Activated naive CD4-positive, alpha-beta T cell treated with anti-CD3 and anti-CD28 coated beads, Interleukin-2, amount 50 U/mL, for 24 hours (primary cell): Measurements from ENCODE around the gene RSPH10B.
"Not testable (repeated sequence)": the region's sequence is repeated elsewhere in the genome, so short reads cannot be mapped to it uniquely, and the experiment has no call there.

ENCODE experiments used
- H3K27ac Mint-ChIP-seq: one replicate; pipeline ENCODE4 v1.8.0; 2021; ENCODE audit warnings: mild to moderate bottlenecking, mixed read lengths
- H3K27me3 Mint-ChIP-seq: one replicate; pipeline ENCODE4 v1.8.0; 2021; ENCODE audit warnings: mixed read lengths
- H3K36me3 Mint-ChIP-seq: one replicate; pipeline ENCODE4 v1.8.0; 2021; ENCODE audit warnings: mixed read lengths
- H3K4me1 Mint-ChIP-seq: one replicate; pipeline ENCODE4 v1.8.0; 2021; ENCODE audit warnings: mixed read lengths
- H3K4me3 Mint-ChIP-seq: one replicate; pipeline ENCODE4 v1.8.0; 2021; ENCODE audit warnings: mild to moderate bottlenecking, mixed read lengths
- H3K9me3 Mint-ChIP-seq: one replicate; pipeline ENCODE4 v1.8.0; 2021; ENCODE audit warnings: mixed read lengths

Gene RSPH10B

DNA sequence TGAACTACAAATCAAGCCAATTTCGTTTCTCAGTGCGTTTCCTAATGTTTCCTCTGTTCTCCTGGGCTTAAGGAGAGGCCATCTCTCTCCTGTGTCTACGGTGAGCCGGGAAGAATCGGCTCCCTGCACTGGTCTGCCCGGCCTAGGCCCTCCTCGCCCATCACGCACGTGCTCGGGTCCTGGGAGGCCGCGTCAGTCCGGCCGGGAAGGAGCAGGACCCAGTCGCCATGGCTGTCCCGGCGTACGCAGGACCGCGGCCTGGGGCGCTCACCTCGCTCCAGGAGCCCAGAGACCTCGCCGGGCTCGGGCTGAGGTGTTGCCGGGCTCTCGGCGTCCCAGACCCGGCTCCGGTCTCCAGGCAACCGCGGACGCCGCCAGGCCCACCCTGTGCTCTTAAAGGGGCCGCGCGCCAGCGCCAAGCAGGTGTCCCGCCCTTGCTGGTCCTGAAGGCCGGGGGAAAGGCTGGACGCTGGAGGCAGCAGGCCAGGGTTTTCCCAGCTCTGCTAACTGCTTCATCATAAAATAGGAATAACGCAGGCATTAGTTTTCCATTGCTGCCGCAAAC lies at the start of gene RSPH10B:
RSPH10B (minus strand) TSS at position 343 of the 565 bp plus-strand sequence. CDS start 3,573 bp downstream, outside the sequence.
- not testable (repeated sequence) for H3K36me3 Mint-ChIP-seq, H3K27ac Mint-ChIP-seq, H3K4me3 Mint-ChIP-seq, H3K4me1 Mint-ChIP-seq, H3K9me3 Mint-ChIP-seq, H3K27me3 Mint-ChIP-seq

- H3K9me3 Mint-ChIP-seq: no peaks in the 10 kb centered on the region
- H3K4me3 Mint-ChIP-seq: peak overlapping the region; percentile 23
- H3K36me3 Mint-ChIP-seq: peaks cover 13% of the 10 kb centered on the region
- peak overlapping the region; percentile 46 for H3K27ac Mint-ChIP-seq
- H3K4me1 Mint-ChIP-seq: peaks cover 13% of the 10 kb centered on the region
- no peaks in the 10 kb centered on the region for H3K27me3 Mint-ChIP-seq
Observed at GRCh38 chr7:6016653-6016966, 46.1 kb upstream of the RSPH10B start.

DNA sequence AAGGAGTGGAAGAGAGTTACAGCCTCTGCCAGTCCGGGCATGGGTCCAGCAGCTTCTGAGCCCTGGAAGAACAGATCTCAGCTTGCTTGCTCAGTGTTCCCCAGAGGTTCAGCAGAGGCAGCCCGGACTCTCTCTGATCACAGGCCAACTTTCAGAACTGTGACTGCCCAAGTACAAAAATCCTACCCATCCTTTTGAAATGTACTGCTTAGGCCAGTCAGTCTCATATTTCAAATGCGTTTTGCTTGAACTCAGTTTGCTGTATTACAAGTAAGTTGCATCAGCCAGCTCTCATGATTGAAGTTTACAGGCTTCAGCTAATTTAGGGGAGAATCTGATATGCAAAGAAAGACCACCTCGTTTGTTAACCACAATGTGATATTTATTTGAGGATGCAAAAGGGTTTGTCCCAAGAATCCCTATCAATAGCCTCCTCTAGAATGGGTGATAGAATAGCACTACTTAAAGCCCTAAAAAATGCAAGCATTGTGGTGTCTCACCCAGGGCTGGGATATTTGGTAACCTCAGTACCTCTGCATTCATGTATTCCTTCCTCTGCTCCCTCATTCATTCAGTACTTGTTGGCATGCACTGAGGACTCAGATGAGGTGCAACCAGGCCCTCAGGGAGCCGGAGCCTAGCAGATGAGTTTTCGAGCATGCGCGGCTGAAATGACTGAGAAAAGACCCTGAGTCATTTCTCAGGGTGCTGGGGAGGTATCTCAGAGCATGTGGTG lies 45.6 kb upstream of the RSPH10B start:
- peaks cover 18% of the 10 kb centered on the region for H3K4me1 Mint-ChIP-seq
- H3K9me3 Mint-ChIP-seq: no peaks in the 10 kb centered on the region
- H3K4me3 Mint-ChIP-seq: peak overlapping the region; percentile 23
- H3K36me3 Mint-ChIP-seq: peaks cover 11% of the 10 kb centered on the region
- H3K27me3 Mint-ChIP-seq: no peaks in the 10 kb centered on the region
- peak overlapping the region; percentile 46 for H3K27ac Mint-ChIP-seq

DNA sequence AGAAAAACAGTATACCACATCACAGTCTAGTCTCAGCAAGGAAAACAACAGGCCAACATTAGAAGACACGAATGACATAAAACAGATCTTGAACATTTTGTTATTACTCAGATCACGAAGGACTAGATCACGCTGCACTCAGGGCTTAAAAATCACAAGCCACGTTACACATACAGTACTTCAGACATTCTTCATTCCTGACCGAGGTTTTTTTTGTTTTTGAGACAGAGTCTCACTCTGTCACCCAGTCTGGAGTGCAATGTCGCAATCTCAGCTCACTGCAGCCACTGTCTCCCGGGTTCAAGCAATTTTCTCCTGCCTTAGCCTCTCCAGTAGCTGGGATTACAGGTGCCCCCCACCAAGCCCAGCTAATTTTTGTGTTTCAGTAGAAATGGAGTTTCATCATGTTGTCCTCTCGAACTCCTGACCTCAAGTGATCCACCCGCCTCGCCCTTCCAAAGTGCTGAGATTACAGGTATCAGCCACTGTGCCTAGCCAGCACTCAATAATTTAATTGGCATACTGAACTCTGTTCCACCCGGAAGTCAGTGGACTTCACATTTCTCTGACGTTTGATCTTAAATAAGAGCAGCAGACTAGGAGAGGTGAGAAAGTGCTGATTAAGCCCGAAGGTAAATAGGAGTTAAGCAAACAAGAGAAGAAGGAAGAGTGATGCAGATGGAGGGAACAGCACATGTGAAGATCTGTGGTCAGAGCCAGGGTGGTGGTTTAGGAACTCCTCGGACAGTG lies 42.0 kb upstream of the RSPH10B start:
- H3K27me3 Mint-ChIP-seq: no peaks in the 10 kb centered on the region

DNA sequence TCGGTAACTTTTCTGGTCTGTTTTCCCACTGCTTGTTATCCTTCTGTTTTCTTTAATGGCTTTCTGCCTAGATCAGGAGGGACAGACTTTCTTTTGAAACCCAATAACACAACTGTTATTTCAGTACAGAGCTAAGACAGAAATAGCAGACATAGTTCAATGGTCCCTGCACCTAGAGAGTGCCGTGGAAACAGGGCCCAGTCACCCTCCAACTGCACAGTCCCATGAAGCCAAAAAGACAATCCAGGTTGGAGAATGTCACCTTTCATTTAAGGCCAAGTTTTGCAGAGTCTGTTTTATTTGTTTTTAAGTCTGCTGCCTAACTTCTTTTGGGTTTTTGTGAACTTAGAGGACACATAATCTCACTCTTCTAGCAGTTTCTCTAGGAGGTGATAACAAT lies 41.1 kb upstream of the RSPH10B start:
- Mint-ChIP-seq H3K9me3 (no peaks in the 10 kb centered on the region), H3K4me3 (peak overlapping the region; percentile 93), H3K36me3 (peaks cover 7% of the 10 kb centered on the region), H3K27me3 (no peaks in the 10 kb centered on the region), H3K4me1 (peaks cover 37% of the 10 kb centered on the region), H3K27ac (peak overlapping the region; percentile 59)

More for the DNA sequence above, 42.0 kb upstream of the RSPH10B start:
- Mint-ChIP-seq H3K4me3 (no peak overlapping the region), H3K36me3 (peaks cover 8% of the 10 kb centered on the region), H3K9me3 (no peaks in the 10 kb centered on the region), H3K4me1 (peaks cover 29% of the 10 kb centered on the region), H3K27ac (peak overlapping the region; percentile 52)

DNA sequence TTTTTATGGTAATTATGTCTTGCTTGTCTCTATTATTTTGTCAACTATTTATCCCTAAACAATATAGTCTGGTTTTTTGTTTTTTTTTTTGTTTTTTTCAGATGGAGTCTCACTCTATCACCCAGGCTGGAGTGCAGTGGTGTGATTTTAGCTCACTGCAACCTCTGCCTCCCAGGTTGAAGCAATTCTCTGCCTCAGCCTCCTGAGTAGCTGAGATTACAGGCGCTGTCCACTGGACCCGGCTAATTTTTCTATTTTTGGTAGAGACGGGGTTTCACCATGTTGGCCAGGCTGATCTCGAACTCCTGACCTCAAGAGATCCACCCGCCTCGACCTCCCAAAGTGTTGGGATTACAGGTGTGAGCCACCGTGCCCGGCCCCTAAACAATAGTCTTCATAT lies 39.9 kb upstream of the RSPH10B start:
- not testable (repeated sequence) for H3K36me3 Mint-ChIP-seq, H3K27me3 Mint-ChIP-seq, H3K9me3 Mint-ChIP-seq
- Mint-ChIP-seq H3K4me1 (peaks cover 37% of the 10 kb centered on the region), H3K4me3 (peak overlapping the region; percentile 93), H3K27ac (peak overlapping the region; percentile 26)

- Mint-ChIP-seq H3K27me3 (no peaks in the 10 kb centered on the region), H3K27ac (peak within 1 kb of the TSS; percentile 93), H3K4me3 (peak within 1 kb of the TSS; percentile 93), H3K4me1 (peaks cover 37% of the 10 kb centered on the region), H3K9me3 (no peaks in the 10 kb centered on the region), H3K36me3 (peaks cover 6% of the 10 kb centered on the region)
Observed at GRCh38 chr7:6008668-6009611, 38.5 kb upstream of the RSPH10B start, which contains the start of the genes AIMP2 and PMS2. Gene AIMP2, plus strand, starts transcription at chr7:6009272. Its CDS starts 92 bp downstream, at chr7:6009364. Gene PMS2, minus strand, starts transcription at chr7:6009049. Its CDS starts 30 bp downstream, at chr7:6009019.

DNA sequence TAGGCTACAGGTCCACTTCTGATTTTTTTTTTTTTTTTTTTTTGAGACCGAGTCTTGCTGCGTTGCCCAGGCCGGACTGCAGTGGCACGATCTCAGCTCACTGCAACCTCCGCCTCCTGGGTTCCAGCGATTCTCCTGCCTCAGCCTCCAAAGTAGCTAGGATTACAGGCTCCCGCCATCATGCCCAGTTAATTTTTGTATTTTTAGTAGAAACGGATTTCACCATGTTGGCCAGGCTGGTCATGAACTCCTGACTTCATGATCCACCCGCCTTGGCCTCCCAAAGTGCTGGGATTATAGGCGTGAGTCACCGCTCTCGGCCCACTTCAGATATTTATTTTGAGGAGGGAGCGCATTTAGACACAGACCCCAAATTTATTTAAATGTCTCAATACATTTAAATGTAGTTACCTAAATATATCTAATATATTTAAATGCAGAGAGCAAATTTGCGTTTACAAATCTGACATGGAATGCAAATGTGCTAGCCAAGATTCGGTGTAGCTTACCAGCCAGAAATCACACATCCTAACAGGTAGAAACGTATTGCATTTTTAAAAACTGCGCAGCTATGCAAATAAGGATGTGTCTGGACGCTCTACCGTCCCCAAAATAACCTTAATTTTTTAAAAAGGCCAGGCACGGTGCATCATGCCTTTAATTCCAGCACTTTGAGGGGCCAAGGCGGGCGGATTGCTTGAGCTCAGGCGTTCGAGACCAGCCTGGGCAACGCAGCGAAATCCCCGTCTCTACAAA lies 37.5 kb upstream of the RSPH10B start:
- Mint-ChIP-seq H3K27ac (peak overlapping the region; percentile 69), H3K4me3 (peak overlapping the region; percentile 93), H3K4me1 (peaks cover 37% of the 10 kb centered on the region)

DNA sequence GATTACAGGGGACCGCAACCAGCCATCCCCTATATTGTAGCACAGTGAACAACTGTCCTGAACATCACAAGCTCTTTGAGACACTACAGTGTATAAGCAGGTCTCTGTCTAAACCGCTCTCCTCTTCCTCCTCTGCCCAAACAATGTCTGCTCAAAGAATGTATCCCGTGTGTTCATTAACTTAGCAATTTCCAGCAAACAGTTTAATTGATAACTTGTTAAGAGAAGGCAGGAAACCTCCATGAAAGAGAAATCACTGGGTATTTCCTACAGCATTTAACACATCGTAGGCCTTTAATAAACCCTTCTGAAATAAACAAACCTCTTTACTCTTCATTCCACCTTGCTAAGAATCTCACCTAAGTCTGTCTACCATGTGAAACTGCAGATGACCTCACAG lies 36.9 kb upstream of the RSPH10B start:
- Mint-ChIP-seq H3K4me3 (peak overlapping the region; percentile 74), H3K9me3 (no peaks in the 10 kb centered on the region), H3K27ac (peak overlapping the region; percentile 69), H3K36me3 (peaks cover 3% of the 10 kb centered on the region), H3K4me1 (peaks cover 32% of the 10 kb centered on the region), H3K27me3 (no peaks in the 10 kb centered on the region)

More for the DNA sequence above, 37.5 kb upstream of the RSPH10B start:
- not testable (repeated sequence) for H3K36me3 Mint-ChIP-seq, H3K27me3 Mint-ChIP-seq, H3K9me3 Mint-ChIP-seq

GRCh38 chr7:5997210-5997808 lies 26.8 kb upstream of the RSPH10B start:
- Mint-ChIP-seq H3K4me1 (no peaks in the 10 kb centered on the region), H3K4me3 (no peak overlapping the region), H3K9me3 (no peaks in the 10 kb centered on the region), H3K36me3 (peaks cover 11% of the 10 kb centered on the region), H3K27me3 (no peaks in the 10 kb centered on the region), H3K27ac (no peak overlapping the region)

- H3K4me3 Mint-ChIP-seq, H3K36me3 Mint-ChIP-seq, H3K9me3 Mint-ChIP-seq, H3K27me3 Mint-ChIP-seq, H3K27ac Mint-ChIP-seq, H3K4me1 Mint-ChIP-seq: not testable (repeated sequence)
Observed at GRCh38 chr7:5987061-5987460, 16.6 kb upstream of the RSPH10B start.

DNA sequence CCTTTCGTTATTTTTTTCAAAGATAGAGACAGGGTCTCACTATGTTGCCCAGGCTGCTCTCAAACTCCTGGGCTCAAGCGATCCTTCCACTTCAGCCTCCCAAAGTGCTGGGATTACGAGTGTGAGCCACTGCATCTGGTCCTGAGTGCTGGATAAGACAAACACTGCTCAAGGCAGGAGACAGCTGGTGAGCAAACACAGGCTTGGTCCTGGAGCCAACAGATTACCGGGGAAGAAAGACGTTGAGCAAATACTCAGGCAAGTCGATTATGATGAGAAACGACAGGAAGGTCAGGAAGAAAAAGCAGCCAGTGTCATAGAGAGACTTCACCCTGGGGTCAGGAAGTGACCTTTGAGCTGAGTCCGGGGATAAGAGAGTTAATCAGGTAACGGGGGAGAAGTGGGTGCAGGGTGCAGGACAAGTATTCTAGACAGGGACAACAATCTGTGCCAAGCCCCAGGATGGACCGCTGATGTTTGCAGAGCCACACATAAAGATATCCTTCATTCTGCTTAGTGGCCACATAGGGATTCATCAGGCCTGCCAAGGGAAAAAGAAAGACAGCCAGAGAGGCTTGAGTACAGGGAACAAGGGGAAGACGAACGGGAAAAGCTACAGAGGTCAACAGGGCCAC lies 9.3 kb upstream of the RSPH10B start:
- not testable (repeated sequence) for H3K4me1 Mint-ChIP-seq, H3K36me3 Mint-ChIP-seq, H3K27me3 Mint-ChIP-seq, H3K27ac Mint-ChIP-seq, H3K9me3 Mint-ChIP-seq, H3K4me3 Mint-ChIP-seq

DNA sequence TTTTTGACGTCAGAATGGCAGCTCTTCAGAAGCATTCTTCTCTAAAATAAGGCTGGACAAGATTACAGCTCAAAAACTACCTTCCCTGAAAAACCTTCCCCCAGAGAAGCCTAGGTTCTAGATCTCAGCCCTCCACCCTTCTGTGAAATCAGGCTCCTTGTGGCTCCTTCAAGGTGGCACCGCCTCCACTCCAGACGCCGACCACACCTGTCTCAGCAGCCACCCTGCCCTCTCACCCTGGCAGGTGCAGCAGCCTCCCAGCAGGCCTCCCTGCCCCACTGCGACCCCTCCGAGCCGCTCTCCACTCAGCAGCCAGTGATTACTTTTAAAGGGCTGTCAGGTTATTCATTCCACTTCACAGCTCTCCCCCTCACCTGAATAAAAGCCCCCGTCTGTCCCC lies 3.1 kb upstream of the RSPH10B start:
- not testable (repeated sequence) for H3K27ac Mint-ChIP-seq, H3K4me3 Mint-ChIP-seq, H3K9me3 Mint-ChIP-seq, H3K27me3 Mint-ChIP-seq, H3K36me3 Mint-ChIP-seq, H3K4me1 Mint-ChIP-seq

DNA sequence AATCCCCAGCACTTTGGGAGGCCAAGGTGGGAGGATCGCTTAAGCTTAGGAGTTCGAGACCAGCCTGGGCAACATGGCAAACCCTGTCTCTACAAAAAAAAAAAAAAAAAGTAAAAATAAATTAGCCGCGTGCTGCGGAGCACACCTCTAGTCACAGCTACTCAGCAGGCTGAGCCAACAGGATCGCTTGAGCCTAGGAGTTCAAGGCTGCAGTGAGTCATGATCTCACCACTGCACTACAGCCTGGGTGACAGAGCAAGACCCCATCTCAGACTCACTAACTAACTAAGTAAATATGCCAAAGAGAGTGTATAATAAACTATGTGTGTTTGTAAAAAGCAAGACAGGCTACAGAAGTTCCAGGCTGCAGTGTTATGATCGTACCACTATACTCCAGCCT lies 6.7 kb downstream of the RSPH10B start:
- not testable (repeated sequence) for H3K4me3 Mint-ChIP-seq, H3K9me3 Mint-ChIP-seq, H3K27me3 Mint-ChIP-seq, H3K27ac Mint-ChIP-seq, H3K4me1 Mint-ChIP-seq, H3K36me3 Mint-ChIP-seq
